ENCODE results near the gene SKI. TPM values are rescaled to one million over a fixed set of nuclear protein-coding genes. Genes with fewer than 3 reads are reported as not detected.

SKI gene
- total and polyA plus RNA-seq, 9 of the 15 experiments (the other 6 are each of a cell fraction or from before 2014, with no cell fraction given), result 0.10 to 60.5 (median 4.6) TPM

GRCh38 chr1:2290595-2291510, 62.7 kb downstream of the SKI start (continued):
- no peak for TF ChIP-seq DMBX1 (CRISPR knock-in tag; IDR thresholded peaks at IDR 0.05; ENCODE audit: borderline replicate concordance)
- TF ChIP-seq SRSF7 (optimal IDR thresholded peaks at IDR 0.05; ENCODE audit: low read depth, low read length), result no peak
- TF ChIP-seq RFX7 (CRISPR knock-in tag; IDR thresholded peaks at IDR 0.05), result no peak
- TF ChIP-seq ZNF184 (CRISPR knock-in tag; IDR thresholded peaks at IDR 0.05), result no peak
- no peak for TF ChIP-seq MECOM (CRISPR knock-in tag; IDR thresholded peaks at IDR 0.05)
- TF ChIP-seq HNRNPUL1 (IDR thresholded peaks at IDR 0.05; ENCODE audit: low read length), result no peak
- TF ChIP-seq L3MBTL2 (IDR thresholded peaks at IDR 0.05), result 0 out of 2 replicates have a peak, but pooled peaks have one; percentile 10
- no peak for TF ChIP-seq NCOA6 (IDR thresholded peaks at IDR 0.05)
- no peak for TF ChIP-seq MITF (IDR thresholded peaks at IDR 0.05)
- no peak for TF ChIP-seq ZNF79 (CRISPR knock-in tag; IDR thresholded peaks at IDR 0.05; ENCODE audit: low read depth)
- TF ChIP-seq ATF1 (CRISPR knock-in tag; IDR thresholded peaks at IDR 0.05), result no peak
- no peak for TF ChIP-seq ATF1 (tag; IDR thresholded peaks at IDR 0.05)
- TF ChIP-seq PHB2 (IDR thresholded peaks at IDR 0.05; ENCODE audit: low read depth), result no peak
- 0 out of 2 replicates have a peak, but pooled peaks have one; percentile 24 for TF ChIP-seq ZKSCAN1 (IDR thresholded peaks at IDR 0.05; ENCODE audit: low read depth, low read length)
- TF ChIP-seq IRF1 (CRISPR knock-in tag; IDR thresholded peaks at IDR 0.05; ENCODE audit: borderline replicate concordance), result no peak
- no peak for TF ChIP-seq ZNF253 (CRISPR knock-in tag; conservative IDR thresholded peaks at IDR 0.05)
- no peak for TF ChIP-seq TRIM25 (IDR thresholded peaks at IDR 0.05; ENCODE audit: borderline replicate concordance)
- TF ChIP-seq ZNF217 (CRISPR knock-in tag; IDR thresholded peaks at IDR 0.05), result no peak
- TF ChIP-seq POLR2G (IDR thresholded peaks at IDR 0.05; ENCODE audit: low read depth, low read length), result peak; percentile 51; the same call in 1 of the 2 replicates
- 0 out of 2 replicates have a peak, but pooled peaks have one; percentile 48 for TF ChIP-seq ELF4 (CRISPR knock-in tag; IDR thresholded peaks at IDR 0.05)
- TF ChIP-seq ZNF778 (CRISPR knock-in tag; IDR thresholded peaks at IDR 0.05), result no peak
- no peak for TF ChIP-seq NCOA2 (IDR thresholded peaks at IDR 0.05; ENCODE audit: partially characterized antibody in 2 of 2)
- peak; percentile 61; the same call in 1 of the 2 replicates for TF ChIP-seq SMARCA4 (IDR thresholded peaks at IDR 0.05)
- no peak for TF ChIP-seq CHCHD3 (CRISPR knock-in tag; IDR thresholded peaks at IDR 0.05)
- TF ChIP-seq ZNF766 (CRISPR knock-in tag; conservative IDR thresholded peaks at IDR 0.05), result 0 out of 2 replicates have a peak, but pooled peaks have one; percentile 32
- TF ChIP-seq ZEB2 (IDR thresholded peaks at IDR 0.05), result no peak
- TF ChIP-seq CHD2 (IDR thresholded peaks at IDR 0.05; ENCODE audit: low read depth, low read length), result no peak

Data from K562 (cell line).